NCI-H1436 (cell line): ENCODE measurements around the gene BICD2.

Source experiments
- DNase-seq: peaks from one replicate; lab custom pipeline; 2025; lab: John Stamatoyannopoulos, UW

Gene BICD2

DNA sequence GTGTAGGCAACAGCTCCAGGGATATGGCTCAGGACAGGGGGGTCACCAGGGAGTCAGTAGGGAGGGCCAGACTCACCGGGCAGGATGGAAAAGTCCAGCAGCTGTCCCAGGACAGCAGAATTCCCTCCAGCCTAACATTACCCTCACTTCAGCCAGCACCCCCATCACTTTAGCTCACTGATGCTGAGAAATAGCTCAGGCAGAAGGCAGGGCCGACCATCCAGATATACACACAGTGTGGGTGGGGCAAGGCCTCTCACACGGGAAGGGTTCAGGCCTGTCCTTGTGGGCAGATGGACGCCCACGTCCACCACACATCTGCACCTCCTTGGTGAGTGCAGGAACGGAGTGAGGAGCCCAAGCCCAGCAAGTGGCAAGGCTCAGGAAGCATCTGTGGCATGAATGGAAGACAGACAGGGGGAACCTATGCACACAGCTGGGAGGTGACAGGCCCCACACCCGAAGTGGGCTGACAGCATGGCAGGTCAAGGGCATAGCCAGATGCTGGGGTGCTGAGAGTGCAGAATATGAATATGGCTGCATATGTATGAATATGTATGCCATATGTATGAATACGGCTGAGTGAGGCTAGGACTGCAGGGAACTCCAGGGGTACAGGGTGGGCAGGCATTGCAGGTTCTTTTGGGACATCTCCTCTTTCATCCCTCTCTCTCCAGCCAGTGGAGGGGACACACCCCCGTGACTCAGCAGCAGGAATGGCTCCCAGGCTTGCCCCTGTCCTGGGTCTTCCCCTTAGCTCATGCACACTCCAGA is 17.0 kb downstream of the BICD2 start:
- DNase-seq: no peak

DNA sequence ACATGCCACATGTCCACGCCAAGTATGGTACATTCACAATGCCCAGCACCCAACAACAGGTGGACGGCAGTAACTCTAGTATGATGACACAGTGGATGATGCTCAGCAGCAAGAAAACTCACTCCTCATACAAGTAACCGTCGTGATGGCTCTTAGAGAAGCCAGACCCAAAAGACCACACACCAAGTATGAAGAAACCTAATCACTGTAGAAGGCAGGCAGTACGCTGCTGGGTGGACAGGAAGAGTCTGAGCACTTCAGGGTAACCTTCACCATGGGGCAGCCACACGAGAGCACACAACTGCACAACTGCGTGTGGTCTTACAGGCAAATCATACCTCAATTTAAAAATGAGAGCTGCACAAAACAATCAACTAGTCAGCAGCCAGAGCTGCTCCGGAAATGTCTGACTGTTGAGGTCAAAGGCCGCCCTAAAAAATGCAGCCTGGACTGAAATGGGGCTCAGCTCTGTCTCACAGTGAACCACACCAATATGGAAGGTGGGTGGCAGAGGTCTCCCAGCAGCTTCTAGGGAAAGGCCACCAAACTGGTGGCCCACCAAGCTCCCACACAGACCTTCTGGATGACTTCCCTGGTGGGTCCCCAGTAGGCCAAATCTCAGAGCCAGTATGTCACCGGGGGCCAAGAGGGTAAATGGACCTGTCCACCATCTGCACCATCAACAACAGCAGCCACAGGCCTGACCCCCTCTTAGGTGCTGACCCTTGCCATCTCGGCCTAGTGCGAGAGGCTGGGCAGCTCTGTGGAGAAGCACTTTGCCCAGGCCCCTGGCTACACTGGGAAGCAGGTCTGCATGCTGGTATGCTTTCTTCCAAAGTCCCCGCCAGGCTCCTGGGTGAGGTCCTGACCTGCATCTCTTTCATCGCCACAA is 17.8 kb downstream of the BICD2 start:
- DNase-seq: no peak

- no peak for DNase-seq
Measured at GRCh38 chr9:92745881-92746280, 18.8 kb downstream of the BICD2 start.

- no peak for DNase-seq
Measured at GRCh38 chr9:92745331-92745730, 19.3 kb downstream of the BICD2 start.

- DNase-seq: no peak
Measured at GRCh38 chr9:92740969-92741368, 23.7 kb downstream of the BICD2 start.

- no peak for DNase-seq
Measured at GRCh38 chr9:92740446-92740961, 24.1 kb downstream of the BICD2 start.

- no peak for DNase-seq
Measured at GRCh38 chr9:92740009-92740408, 24.6 kb downstream of the BICD2 start.

DNA sequence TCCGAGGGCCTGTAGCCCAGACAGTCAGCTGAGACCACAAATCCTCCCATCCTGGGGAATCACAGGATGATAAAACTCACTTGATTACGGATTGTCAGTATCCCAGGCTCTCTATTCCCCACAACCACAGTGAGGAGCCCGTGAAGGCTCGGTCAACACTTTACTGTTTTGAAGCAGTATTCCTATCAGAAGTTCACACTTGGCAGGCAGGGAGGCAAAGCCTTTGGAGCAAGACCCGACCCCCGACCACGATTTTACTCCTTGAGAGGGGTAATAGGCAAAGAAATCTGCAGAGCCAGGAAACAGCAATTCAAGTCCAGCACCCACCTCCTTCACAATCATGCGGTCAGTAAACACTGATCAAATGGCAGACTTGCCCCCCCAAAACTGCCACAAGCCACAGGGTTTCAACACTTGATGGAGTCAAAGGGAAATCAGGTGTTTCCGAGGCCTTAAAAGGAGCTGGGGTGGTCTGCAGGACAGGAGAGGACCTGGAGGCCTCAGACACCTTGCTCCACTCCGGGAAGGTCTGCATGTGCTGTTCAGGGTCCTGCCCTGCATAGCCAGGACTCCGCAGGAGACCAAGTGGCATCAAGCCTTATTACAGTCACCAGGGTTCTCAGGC is 25.2 kb downstream of the BICD2 start:
- DNase-seq: no peak

DNA sequence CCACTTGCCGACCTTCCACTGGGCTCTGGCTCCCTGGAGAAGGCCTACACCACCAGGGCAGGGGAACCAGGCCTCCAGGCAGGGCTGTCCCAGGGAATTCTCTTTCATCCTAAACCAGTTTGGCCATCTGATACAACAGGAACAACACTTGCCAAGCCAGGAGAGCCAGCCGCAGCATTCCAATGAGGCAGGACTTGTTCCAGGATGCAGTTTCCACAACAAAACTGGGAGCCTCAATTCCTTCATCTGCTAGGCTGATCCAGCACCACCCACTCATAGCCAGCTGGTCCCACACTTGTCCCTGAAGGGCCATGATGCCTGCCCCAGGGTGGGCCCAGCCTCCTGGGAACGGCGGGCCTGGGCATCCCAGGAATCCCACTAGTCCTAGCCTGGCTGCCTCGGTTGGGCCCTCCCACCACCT is 26.0 kb downstream of the BICD2 start:
- no peak for DNase-seq

- no peak for DNase-seq
Measured at GRCh38 chr9:92737611-92738299, 26.9 kb downstream of the BICD2 start.

GRCh38 chr9:92737216-92737606 is 27.4 kb downstream of the BICD2 start:
- no peak for DNase-seq

- DNase-seq: no peak
Measured at GRCh38 chr9:92736563-92737215, 27.9 kb downstream of the BICD2 start.

DNA sequence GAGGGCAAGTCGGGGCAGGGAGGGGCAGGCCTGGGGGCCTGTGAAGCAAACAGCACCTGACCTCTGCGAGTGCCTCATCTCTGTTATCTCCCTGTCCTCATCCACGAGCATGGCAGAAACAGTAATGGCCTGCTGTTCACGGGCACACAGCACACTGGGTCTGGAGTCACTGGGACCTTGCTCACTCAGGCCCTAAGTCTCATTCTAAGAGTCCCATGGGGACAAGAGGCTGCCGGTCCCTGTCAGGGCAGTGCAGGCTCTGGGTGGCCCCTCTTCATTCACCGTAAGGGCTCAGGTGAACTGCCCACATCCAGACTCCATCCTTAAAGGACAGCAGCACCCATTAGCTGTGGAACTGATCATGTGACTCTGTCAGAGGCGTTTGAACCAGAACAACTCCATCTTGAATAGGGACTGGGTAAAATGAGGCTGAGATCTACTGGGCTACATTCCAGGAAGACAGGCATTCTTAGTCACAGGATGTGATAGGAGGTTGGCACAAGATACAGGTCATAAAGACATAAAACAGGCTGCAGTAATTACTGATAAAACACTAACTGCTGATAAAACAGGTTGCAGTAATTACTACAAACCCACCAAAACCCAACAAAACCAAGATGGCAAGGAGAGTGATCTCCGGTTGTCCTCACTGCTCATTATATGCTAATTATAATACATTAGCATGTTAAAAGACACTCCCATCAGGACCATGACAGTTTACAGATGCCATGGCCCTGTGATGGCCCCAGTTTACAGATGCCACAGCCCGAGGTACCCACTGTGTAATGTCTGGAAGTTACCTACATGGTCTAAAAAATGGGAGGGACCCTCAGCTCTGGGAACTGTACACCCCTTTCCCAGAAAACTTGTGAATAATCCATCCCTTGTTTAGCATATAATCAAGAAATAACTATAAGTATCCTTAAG is 28.7 kb downstream of the BICD2 start:
- no peak for DNase-seq

DNA sequence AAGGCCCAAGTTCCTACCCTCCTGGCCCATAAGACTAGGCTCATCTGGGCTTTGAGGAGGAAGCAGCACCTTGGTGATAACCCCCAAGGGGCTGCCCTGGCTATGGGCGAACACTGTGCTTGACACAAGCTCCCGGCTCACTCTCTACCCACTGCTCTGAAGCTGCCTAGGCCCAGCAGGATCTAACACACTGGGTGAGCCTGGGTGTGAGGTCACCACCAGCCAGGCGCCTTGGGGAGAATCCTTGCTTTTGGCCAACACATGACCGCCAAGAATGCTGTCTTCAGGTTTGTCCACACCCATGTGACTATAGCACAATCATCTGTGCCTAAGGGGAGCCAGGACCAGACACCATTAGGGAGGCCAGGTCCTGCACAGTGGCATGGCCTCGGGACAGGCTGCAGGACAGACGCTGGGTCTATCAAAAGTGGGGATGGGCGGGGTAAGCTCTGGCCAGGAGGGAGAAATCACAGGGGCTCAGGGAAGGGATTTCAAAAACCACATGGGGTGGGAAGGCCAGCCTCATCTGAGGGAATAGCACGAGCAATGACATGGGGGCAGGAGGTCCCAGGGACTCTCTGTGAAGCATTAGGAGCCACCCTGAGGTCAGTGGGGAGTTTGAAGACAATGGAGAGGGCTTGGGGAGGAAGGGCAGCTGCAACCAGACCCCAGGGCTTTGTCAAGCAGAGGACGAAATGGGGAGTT is 29.6 kb downstream of the BICD2 start:
- DNase-seq: no peak

- DNase-seq: no peak
Measured at GRCh38 chr9:92730897-92731296, 33.7 kb downstream of the BICD2 start.

DNA sequence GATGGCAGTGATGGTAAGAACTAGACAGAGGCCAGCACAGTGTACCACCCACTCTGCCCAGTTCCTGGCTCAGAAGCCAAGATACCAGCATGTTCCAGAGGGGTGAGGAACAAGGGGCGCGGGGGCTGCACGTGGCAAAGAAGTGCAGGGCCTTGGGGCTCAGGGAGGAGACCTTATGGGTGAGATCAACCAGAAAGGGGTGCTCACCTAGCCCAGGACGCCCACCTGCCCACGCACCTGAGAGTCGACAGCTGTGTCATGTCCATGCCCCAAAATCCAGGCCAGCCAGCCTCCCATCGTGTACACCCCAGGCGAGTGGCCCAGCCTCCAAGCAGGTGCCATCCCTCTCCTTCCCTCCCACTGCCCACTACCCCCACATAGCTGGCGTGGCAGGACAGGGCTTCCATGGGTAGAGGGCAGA is 34.9 kb downstream of the BICD2 start:
- DNase-seq: no peak

- no peak for DNase-seq
Measured at GRCh38 chr9:92728831-92729734, 35.5 kb downstream of the BICD2 start.
